GM18508 (cell line): ENCODE results near the gene RPS19.
A peak's percentile ranks its signal among the peaks of the same experiment; 100 is the strongest.

Source experiments
- ATAC-seq: cut with Tn5 transposase; IDR thresholded peaks from one replicate; pipeline ENCODE4 v1.9.1; 2021; ENCODE audit warnings: moderate number of reproducible peaks; ENCODE audit not compliant: insufficient read depth, unreplicated experiment

Gene RPS19

DNA sequence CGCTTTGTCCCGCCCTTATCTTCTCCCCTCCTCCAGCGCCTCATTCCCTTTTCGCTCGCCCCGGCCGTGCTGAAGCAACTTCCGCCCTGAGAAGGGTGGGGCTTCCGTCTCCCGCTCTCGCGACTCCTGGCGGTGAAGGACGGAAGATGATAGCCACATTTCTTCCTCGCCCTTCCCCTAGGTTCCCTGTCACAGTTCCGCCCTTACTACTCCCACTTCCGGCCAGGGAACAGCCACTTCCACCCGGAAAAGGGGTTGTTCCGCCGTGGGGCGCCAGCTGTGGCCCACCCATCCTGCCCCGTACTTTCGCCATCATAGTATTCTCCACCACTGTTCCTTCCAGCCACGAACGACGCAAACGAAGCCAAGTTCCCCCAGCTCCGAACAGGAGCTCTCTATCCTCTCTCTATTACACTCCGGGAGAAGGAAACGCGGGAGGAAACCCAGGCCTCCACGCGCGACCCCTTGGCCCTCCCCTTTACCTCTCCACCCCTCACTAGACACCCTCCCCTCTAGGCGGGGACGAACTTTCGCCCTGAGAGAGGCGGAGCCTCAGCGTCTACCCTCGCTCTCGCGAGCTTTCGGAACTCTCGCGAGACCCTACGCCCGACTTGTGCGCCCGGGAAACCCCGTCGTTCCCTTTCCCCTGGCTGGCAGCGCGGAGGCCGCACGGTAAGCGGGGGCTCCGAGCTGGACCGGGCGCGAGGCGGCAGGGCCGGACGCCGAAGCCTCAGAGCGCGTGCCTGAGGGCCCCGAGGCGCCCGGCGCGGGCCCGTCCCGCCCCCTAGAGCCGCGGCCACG lies at the start of gene RPS19:
Gene RPS19, plus strand, starts transcription at position 638 of the 801 bp plus-strand sequence. CDS start 520 bp downstream, outside the sequence.
- ATAC-seq: peak; percentile 57

- no peak for ATAC-seq
These were observed 49.8 kb upstream of the RPS19 start for GRCh38 chr19:41810301-41810700.

- ATAC-seq: no peak
These were observed 49.0 kb upstream of the RPS19 start for GRCh38 chr19:41811036-41811435.

GRCh38 chr19:41811981-41812380 lies 48.1 kb upstream of the RPS19 start:
- ATAC-seq: no peak

DNA sequence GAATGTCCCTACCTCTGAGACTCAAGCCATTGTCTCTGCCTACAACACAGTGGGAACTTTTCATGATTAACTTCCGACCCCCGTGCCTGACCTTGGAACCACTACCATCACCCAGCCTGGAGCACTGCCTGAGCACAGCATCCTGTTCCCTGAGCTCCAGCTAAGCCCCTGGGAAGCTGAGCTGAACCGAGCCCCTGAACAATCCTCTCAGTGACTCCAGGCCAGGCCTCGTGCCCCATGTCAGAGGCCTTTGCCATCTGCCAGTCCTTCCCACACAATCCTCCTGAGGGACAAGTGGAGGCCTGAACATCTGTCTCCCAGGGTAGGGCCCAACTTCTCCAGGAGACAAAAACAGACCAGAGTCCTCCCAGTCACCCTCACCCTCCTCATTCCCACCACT lies 46.1 kb upstream of the RPS19 start:
- no peak for ATAC-seq

DNA sequence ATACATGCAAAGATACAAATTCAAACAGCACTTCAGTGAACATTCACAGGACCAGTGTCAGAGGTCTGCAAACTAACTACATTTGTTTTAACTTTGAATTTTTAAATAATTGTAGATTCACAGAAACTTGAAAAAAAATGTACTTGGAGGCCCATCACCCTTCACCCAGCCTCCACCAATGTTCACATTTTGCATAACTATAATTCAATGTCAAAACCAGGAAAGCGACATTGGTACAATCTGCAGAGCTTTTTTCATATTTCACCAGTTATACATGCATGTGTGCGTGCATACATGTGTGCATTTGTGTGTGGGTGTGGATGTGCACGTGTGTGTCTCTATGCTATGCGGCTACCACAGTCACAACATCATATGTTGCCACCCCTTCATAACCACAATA lies 44.8 kb upstream of the RPS19 start:
- ATAC-seq: no peak

DNA sequence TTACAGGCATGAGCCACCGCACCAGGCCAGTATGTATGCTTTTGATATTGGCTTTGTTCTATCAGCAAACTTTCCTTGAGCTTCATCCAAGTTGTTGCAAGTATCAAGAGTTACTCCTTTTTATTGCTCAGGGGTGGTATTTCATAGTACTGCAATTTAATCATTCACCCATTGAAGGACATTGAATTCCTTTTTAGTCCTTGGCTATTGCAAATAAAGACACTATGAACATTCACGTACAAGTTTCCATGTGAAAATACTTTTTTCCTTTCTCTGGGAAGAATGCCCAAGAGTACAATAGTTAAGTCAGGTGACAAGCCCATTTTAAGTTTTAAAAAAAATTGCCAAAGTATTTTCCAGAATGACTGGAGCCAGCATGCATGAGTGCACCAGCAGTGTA lies 43.3 kb upstream of the RPS19 start:
- ATAC-seq: no peak

GRCh38 chr19:41821003-41821735 lies 38.9 kb upstream of the RPS19 start:
- ATAC-seq: no peak

GRCh38 chr19:41837981-41838708 lies 21.9 kb upstream of the RPS19 start:
- no peak for ATAC-seq

DNA sequence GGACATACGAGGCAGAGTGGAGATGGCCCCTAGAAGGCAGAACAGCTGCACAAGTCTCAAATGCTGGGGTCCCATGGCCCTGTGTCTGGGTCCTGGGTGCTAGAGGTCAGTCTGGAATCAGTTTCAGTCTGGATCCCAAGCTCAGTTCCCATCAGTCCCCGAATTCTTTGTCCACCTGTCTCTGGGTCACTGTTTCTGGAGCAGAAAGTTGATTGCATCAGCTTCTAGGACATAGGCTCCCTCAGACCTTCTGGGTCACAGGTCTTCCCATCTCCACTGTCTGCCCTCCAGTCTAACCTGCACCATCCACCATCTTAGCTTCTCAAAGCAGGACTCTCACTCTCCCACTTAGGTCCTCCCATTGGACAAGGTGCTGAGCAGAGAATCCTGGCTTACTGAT lies 20.8 kb upstream of the RPS19 start:
- no peak for ATAC-seq

- no peak for ATAC-seq
These were observed 16.7 kb upstream of the RPS19 start for GRCh38 chr19:41843371-41843770.

GRCh38 chr19:41844601-41845000 lies 15.5 kb upstream of the RPS19 start, which contains the start of gene LYPD4:
Gene LYPD4, minus strand, starts transcription at chr19:41844683. Its CDS starts 5,398 bp downstream, at chr19:41839285.
- ATAC-seq: no peak

DNA sequence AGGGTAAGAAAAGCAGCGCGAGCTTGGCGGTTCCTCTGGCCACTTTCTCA lies 15.2 kb upstream of the RPS19 start, which contains the start of gene DMRTC2:
Gene DMRTC2, plus strand, starts transcription at position 42 of the 50 bp plus-strand sequence. CDS start 2,387 bp downstream, outside the sequence.
- no peak for ATAC-seq

- ATAC-seq: no peak
These were observed 14.9 kb upstream of the RPS19 start for GRCh38 chr19:41845051-41845590.

DNA sequence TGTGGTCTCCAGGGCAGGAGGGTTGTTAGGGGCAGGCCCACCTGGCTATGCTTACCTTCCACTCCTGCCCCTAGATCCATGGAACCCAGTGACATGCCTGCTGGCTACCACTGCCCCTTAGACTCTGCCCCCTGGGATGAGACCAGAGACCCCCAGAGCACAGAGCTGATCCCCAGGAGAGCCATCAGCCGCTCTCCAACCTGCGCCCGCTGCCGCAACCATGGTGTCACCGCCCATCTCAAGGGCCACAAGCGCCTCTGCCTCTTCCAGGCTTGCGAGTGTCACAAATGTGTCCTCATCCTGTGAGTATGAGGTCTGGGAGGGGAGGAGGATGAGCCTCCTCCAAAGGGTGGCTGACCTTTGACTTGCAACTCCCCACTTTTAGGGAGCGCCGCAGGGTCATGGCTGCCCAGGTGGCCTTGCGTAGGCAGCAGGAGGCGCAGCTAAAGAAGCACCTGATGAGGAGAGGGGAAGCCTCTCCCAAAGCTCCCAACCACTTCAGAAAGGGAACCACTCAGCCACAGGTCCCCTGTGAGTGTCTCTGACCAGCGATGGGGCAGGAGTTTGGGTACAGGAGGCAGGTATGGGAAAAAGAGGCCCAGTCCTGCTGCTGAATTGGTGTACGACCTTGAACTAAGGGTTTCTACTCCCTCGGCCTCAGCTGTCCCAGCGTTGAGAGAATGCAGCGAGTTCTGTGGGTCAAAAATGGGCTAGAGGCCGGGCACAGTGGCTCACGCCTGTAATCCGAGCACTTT lies 12.5 kb upstream of the RPS19 start:
- no peak for ATAC-seq

GRCh38 chr19:41848666-41849065 lies 11.4 kb upstream of the RPS19 start:
- ATAC-seq: no peak

- ATAC-seq: no peak
These were observed 11.0 kb upstream of the RPS19 start for GRCh38 chr19:41849067-41849466.

DNA sequence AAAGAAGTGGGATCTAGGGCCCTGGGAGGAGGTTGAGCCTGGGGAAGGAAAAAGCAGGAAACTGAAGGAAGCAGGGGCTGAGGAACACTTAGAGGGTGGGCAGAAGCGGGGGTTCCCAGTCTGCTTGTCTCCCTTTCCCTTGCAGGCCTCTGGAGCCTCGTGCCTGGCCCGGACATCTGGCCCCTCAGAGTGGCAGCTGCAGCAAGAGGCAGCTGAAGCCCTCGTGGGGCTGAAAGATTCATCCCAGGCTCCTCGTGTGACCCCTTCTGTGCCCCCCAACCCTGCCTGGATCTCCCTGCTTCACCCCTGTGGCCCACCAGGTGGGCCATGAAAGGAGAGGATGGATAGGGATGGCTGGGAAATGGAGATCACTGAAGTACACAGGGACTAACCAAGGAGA lies 9.7 kb upstream of the RPS19 start:
- ATAC-seq: no peak

DNA sequence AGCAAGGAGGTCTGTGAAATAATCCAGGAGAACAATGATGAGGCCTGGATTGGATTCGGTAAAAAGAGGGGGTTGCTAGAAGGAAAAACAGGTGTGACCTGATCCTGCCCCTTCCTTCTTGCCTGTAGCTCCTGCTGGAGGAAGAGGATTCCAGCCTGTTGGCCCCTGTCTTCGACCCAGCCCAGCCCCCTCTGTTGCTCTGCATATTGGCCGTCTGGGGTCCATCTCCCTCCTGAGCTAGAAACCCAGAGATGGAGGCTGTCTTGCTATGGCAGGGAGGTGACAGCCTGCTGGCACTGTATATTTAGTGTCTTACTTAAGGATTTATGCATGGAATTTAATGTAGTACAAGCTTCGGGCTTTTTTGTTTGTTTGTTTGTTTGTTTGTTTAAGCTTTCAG lies 8.6 kb upstream of the RPS19 start:
- ATAC-seq: no peak

DNA sequence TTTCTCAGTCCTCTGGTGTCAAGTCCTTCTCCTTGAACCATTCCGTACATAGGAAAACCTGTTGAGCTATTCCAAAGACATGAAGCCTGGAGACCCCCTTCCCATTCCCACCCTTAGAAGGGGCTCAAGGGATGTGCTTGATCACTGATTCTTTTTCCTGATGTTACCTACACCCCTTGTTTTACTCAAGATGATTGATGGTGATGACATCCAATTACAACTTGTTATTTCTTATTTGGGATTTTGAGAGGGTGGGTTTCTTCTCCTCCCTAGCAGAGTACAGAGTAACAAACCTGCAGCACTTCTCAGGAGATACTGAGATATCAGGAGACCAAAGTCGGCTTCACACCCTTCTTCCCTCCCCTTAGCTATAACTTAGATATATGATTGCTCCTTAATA lies 6.7 kb upstream of the RPS19 start:
- ATAC-seq: no peak

DNA sequence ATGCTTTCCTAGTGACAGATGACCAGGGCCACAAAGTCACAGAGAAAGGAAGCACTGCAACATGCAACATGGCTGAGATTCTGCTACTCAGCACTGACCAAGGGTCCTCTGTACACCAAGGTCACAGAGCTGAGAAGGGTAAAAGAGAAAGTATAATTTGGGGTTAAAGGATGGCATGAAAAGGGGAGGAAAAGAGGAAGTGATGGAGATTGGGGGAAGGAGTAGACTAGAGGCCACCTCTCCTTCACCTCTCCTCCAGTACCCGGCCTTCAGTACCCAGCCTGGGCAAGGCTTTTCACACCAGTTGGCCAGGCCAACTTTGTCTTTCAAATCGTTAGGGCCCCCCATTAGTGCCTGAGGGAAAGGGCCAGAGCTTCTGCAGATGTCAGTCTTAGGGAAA lies 6.3 kb upstream of the RPS19 start:
- ATAC-seq: no peak
